SKM-1 treated with dmso at 0.1 percent for 144 hours (cell line): ENCODE data around the gene TBXAS1.

Source experiments
- DNase-seq: peaks from one replicate; lab custom pipeline; 2025; ENCODE audit not compliant: unreplicated experiment; lab: John Stamatoyannopoulos, UW

Gene TBXAS1

DNA sequence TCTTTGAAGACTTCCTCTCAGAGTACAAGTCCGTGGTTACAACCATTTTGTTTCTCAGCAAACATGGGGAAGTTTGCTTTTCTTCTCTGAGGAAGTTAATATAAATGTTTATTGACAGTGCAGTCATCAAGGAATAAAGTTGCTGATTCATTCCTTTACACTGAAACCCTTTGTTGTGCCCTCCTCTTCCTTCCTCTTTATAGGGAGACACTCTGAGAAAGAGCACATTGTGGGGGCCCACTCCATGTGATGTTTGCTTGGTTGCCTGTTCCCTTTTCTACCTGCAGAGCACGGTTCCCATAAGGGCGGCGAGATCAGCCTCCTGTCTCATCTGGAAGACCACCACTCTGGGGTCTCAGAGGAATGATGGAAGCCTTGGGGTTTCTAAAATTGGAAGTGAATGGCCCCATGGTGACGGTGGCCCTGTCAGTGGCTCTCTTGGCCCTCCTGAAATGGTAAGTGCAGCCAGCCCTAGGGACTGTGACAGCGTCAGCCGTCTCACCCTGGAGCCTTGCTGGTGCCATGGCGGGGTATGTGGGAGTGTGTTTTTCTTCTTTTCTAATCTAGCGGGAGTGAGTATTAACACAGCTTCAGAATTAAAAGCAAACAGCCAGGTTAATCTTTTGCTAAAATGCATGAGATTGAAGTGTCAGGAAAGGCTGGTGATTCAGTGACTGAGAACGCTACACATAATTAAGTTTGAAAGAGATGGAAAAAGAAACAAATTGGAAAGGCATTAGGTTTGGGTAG lies at the start of gene TBXAS1:
TSS of gene TBXAS1 (plus strand) at position 240 of the 750 bp plus-strand sequence. CDS start at position 367, 127 bp downstream.
- DNase-seq: peak; percentile 89

DNA sequence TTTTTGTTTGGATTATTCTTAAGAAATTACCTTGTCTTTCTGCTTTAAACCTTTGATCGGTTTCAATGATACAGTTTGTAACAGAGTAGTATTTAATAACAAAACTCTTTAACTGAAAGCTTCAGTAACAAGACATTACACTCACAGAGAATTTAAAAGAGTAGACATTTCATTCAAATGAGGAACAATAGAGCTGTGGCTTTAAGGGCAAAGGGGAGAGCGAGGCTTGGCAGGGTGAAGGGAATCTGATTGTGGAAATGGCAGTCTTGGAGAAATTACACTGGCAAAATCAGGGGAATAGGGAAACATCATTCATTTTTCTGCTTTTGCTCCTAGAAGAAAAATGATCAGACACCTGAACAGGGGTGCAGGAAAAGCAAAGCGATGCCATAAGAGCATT lies 46.1 kb upstream of the TBXAS1 start:
- no peak for DNase-seq

DNA sequence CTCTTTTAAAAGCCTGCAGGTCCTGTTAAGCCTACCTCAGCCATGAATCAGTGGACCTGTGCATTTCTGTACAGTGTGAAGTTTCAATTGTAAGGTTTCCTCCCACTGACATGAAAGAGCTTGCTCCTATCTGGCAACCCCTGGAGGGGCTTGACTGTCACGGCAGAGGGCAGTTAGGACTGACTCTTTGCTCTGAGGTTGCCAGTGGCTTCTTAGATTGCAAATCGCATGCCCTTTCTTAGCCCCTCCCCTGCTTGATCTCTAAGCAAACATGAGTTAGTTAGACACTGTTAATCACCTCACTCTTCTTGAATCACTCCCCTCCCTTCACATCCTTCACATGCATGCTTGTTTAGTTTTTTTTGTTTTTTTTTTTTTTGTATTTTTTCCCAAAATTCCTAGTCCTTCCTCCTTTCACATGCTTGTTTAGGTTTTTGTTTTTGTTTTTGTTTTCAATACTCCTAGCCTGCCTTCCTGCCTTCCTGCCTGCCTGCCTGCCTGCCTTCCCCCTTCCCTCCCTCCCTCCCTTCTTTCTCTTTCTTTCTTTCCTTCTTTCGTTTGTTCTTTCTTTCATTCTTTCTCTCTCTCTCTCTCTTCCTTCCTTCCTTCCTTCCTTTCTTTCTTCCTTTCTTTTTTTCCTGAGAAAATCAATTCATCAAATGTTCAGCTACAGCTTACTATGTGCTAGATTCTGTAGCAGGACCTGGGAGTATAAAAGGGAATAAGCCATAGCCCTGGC lies 45.2 kb upstream of the TBXAS1 start:
- no peak for DNase-seq

DNA sequence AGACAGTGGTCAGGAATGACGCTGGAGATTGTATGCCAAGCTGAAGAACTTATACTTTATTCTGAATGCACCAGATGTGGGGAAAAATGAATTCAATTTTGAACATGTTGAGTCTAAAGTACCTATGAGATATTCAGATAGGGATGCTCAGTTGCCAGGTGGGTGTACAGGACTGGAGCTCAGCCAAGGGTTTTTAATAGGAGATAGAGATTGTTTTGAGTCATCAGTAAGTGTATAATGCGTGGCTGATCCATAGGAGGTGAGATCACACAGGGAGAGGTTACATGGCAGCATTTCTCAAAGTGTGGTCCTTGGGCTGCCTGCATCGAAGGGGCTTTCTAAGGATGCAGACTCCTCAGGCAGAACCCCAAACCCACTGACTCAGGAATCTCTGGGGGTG lies 44.4 kb upstream of the TBXAS1 start:
- DNase-seq: no peak

DNA sequence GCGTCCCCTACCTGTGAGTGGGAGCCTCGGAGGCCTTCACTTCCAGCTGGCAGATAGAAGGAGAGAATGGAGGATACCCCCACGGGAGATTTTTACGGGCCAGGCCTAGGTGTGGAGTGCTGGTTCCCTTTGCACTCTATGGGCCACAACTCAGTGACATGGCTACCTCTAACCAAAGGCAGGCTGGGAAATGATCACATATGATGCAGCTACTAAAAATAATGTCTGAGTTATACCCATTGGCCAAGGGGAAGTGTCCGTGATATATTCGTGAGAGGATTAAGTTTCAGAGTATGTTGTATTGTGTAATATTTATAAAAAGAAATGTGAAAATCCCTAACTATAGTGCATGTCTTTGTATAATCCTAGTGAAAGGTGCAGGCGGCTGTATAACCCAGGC lies 37.7 kb upstream of the TBXAS1 start:
- no peak for DNase-seq

DNA sequence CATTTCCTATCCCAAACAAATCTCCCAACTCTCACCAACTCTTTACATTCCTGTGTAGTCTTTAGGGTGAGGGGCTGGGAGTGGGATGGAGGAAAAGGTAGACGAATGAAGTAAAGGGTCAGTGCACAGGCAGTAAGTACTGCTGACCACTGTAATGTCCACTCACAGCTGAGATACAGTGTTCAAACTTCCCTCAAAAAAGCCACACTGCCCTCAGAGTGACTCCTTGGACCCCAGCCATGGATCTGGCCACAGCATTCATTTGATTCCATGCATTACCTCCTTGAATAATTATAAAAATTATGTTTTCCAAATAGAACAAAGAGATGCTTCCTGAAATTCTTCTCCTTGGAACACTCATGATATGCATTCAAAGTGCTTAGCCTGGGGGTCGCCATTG lies 31.5 kb upstream of the TBXAS1 start:
- no peak for DNase-seq

DNA sequence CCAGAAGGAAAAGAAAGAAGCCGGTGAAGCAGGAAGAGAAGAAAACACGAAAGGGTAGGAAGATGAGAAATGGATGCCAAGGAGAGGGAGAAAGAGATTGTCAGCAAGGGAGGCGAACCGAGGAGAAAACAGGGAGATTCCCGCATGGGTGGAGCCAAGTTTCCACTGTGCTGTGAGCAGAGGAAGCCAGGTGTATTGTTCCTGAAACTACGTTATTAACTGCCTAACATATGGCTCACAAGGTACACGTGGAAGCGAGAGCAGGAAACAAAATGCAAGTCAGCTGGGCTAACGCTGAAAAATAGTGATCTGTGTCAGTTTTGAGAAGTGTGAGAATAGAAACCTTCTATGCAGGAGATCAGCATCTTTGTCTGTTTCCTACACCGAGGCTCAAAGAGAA lies 30.8 kb upstream of the TBXAS1 start:
- DNase-seq: no peak

DNA sequence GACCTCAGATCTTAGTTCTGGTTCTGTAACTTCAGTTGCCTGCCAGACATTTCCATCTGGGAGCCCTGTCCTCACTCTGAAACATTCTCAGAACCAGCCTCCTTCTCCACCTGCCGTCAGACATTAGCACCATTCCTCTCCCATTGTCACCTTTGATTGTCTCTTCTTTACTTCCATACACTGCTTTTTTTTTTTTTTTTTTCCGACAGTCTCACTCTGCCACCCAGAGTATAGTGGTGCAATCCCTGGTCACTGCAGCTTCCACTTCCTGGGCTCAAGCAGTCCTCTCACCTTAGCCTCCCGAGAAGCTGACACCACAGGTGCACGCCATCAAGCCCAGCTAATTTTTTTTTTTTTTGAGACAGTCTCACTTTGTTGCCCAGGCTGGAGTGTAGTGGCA lies 30.2 kb upstream of the TBXAS1 start:
- no peak for DNase-seq

DNA sequence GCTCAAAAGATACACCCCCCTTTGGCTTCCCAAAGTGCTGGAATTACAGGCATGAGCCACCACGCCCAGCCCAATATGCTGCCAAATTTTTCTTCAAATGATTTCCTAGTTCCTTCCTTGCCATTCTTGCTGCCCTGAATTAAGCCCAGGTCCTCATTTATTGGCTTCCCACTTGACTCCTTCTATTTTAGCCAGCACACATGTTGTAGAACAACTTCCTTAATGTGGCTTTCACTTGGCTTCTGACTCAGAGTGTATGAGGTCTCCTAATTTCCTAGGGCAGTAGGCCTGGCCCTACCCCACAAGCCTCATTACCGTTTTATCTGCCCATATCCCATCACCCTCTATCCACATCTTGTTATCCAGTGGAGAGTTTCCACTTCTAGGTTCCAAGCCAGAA lies 29.5 kb upstream of the TBXAS1 start:
- peak; percentile 74 for DNase-seq

DNA sequence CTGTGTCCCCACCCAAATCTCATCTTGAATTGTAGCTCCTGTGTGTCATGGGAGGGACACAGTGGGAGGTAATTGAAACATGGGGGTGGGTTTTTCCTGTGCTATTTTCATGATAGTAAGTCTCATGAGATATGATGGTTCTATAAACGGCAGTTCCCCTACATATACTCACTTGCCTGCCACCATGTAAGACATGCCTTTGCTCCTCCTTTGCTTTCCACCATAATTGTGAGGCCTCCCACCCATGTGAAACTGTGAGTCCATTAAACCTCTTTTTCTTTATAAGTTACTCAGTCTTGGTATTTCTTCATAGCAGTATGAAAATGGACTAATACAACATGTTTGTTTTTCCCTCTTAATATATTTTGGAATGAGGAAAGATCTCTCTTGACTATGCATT lies 24.5 kb upstream of the TBXAS1 start:
- DNase-seq: no peak

DNA sequence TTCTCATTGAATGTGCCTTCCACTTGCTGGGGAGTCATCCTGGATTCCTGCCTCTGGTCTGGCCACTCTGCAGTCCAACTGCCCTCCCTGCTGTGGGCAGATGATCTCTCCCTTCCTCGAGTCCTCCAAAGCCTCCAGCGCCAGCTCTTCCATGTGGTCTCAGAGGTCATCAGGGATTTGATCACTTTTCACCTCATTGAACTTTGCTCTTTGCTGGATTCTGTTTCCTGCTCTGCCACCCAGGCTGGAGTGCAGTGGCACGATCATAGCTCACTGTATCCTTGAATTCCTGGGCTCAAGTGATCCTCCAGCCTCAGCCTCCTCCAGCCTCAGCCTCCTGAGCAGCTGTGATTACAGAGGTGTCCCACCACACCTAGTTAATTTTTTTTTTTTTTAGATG lies 22.1 kb upstream of the TBXAS1 start:
- DNase-seq: no peak

DNA sequence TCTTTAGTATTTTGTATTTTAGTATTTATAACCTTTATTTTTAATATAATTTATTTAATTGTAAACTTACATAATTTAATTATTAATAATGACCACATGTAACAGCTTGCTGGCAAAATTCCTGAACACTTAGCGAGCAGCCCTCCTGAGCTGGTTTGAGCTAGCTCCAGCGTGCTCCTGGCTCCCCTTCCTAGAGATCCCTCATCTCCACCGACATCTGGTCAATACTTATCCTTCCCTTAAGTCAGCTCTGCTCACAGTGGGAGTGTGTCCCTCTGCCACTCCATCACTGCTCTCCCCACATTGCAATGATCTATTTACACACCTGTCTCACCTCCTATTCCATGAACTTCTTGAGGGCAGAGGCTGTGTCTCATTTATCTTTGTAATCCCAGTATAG lies 20.6 kb upstream of the TBXAS1 start:
- DNase-seq: no peak

DNA sequence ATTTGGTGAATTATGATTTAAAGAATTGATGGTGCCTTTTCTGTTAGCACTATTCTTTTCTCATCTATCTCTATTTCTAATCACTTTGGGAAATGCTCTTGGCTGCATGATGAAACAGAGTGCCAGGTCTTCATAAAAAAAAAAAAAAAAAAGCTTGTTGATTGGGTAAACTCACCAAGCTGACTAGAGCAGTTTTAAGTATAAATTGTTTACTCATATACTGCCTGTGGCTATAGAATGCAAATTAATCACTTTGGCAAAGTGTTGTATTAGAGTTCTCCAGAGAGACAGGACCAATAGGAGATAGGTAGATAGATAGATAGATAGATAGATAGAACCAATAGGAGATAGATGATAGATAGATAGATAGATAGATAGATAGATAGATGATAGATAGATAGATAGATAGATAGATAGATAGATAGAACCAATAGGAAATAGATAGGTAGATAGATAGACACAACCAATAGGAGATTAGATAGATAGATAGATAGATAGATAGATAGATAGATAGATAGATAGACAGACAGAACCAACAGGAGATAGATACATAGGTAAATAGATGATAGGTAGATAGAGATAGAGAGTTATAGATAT lies 20.1 kb upstream of the TBXAS1 start:
- DNase-seq: no peak

DNA sequence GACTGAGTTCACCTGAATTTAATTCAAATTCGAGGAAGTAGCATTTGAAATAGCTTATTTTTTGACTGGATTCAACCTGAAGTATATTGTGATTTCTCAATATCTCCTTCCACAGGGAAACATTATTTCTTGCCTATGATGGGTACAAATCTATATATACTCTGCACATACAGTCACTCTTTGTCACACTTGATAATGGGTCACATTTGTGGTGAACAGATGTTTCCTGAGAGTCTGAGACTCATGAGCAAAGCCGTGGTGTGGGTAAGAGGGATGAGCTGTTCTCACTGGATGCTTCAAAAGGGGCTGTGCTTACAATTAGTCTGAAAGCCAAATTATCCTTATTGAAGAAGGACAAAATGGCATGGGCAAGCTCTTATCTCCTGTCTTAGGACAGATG lies 18.0 kb upstream of the TBXAS1 start:
- no peak for DNase-seq

DNA sequence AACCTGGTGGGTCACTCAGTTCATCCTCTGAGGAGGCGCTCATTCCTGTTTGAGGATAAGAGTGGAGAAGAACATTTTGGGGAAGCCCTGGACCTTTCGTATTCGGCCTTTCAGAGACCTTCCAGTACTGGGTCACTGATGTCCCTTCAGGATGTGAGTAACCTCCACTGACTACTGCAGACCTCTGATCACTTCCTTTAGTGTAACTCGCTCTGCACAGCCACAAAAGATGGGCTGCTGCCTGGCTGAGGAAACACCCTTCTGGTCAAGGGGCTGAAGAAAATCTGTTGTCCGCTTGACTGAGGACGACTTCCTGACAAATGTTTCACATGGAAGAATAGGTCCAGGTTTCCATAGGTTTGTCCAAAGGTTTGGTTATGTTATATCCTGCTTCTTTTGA lies 15.9 kb upstream of the TBXAS1 start:
- no peak for DNase-seq

DNA sequence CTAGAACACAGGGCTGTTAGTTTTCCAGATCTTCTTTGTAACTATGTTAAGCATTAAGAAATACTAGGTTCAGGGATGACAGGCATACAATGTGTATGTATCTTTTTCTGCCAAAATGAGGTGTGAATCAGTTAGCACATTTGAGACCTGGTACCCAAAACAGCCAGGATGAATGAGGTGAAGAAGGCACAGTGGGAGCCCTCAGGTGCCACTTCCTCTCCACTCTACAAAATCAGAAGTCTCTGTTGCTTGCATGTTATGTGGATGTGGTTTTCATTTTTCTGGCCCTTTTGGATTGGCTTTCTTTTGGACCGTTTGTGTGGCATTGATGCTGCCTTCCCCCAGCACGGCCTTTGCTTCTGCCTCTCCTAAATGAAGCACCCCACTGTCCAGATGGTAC lies 15.4 kb upstream of the TBXAS1 start:
- no peak for DNase-seq

DNA sequence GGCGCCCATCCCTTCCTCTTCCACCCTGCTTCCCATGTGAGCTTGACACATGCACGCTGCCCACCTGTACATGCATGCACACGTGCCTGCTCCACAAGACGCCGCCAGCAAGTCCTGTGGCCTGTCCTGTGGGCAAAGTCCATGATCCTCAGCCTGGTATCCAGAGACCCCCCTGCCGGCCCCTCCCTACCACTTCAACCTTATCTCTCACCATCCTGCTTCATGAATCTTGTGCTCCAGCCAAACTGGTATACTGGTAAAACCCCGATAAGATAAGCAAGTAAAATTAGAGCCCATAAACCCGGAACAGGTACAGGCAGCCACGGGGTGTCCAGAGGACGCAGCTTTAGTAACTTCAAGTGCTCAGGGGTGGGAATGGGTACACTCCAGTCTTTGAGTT lies 11.8 kb upstream of the TBXAS1 start:
- DNase-seq: no peak

DNA sequence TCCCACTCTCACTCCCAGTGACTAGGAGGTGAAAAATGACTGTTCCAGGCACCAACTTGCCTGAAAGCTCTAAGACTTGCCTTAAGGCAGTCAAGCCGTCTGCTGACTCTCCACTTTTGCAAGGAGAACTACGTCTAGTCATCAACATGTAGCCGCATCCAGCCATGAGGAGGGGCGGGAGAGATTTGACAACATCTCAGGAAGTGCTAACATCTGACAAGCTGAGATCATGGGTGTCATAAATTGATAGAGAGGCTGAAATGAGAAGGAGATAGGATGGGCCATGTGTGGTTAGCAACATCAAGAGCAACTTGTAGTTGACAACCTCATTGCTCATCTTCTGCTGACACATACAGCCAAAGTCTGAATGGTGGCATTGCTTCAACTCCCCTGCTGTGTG lies 9.0 kb upstream of the TBXAS1 start:
- DNase-seq: no peak

DNA sequence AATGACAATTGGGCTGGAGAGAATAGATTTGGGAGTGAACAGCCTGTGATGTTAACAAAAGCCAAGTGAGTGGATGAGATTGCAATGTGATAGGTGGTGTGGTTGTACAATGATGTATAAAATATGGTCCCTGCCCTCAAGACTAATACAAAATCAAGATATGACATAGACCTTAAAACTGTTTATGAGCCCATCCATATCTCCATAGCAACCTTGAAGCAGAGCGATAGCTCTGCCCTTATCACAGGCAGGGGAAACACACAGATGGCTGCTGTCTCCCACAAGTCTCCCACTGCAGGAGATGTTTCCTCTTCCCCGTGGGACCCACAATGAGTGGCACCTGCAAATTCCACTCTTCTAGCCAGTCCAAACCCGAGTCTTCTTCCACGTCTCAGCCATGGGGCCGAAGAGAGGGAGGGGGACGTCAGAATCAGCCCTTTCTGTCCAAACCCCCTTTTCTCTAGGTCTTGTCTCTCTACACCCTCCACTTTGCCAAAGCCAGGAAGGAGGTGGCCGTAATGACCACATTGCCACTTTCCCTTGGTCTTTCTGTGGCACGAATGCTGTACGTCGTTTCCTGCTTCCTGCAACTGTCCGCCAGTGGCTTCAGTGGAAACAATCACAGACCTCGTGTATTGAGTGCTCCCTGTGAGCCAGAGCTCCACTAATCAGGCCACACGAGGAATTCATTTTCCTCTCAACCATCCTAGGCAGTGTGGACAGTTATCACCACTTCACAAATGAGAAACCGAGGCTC lies 7.5 kb upstream of the TBXAS1 start:
- DNase-seq: no peak

DNA sequence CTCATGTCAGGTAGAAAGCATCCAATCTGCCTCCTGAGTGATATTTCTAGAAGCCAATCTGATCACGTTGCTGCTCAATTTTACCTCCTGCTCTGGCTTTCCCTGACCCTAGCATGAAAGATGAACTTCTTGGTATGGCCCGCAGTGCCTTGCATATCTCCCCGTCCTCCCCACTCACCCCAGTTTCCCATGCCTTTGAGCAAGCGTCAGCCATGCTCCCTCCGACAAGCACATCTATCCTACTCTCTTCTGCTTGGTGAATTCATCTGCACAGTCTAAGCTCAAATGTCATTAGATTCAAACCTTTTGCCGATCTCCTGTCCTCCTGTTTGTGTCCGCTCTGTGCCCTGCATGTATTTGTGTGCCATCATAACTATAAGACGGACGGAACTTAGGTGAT lies 6.2 kb upstream of the TBXAS1 start:
- no peak for DNase-seq

DNA sequence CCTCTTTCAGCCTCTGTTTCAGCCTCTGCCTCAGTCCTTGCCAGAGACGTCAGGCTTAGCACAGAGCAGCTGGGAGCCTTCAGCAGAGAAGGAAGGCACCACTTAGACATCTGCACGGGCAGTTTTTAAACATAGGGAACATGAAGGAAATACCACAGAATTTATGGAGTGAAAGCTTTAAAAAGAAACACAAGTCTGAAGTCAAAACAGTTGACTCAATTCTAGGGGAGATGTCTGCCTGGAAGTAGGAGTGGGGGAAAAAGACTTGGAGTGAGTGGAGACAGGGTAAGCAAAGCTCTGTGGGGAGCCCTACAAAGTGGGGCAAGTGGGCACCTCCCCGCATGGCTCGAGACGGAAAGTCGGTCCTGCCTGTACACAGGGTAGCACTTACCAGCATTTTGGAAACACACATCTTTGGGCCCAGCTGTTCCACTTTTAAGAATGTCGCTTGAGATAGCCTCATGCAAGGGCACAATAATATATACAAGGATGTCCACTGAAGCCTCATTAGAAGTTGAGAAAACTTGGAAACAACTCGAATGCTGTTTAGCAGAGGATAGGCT lies 5.0 kb upstream of the TBXAS1 start:
- no peak for DNase-seq
